IMR-90 (cell line): Measurements from ENCODE around the gene SEL1L2. TPM values are rescaled to one million over a fixed set of nuclear protein-coding genes. Genes with fewer than 3 reads are reported as not detected.

Experiments
- ATAC-seq: fragments of 200-7000 bp; cut with Tn5 transposase; 2 replicates; pipeline ENCODE4 v1.9.1; 2020; ENCODE audit warnings: low read depth, mild to moderate bottlenecking, moderate library complexity
- BruUV-seq: library from RNA; stranded (reverse); fragments of 400-500 nt; replicated peaks from 2 replicates; lab custom pipeline; 2021; lab: Mats Ljungman, UMichigan
- CTCF ChIA-PET: fragments of 300-600 bp; formaldehyde crosslinking; extraction: SDS; loops from one replicate; lab custom pipeline; 2021; ENCODE audit warnings: antibody characterized with exemption; lab: Yijun Ruan, JAX
- POLR2A ChIA-PET: fragments of 300-600 bp; sonication (Branson Sonifier 250); formaldehyde crosslinking; loops from one replicate; lab custom pipeline; 2022; ENCODE audit warnings: antibody characterized with exemption; ENCODE audit not compliant: unreplicated experiment; lab: Charles Lee
- DNase-seq: peaks from one replicate; pipeline ENCODE4 v3.0.0; 2013
- H2AFZ ChIP-seq: replicated peaks from 2 replicates; pipeline ENCODE3; 2013; ENCODE audit warnings: low read length, mild to moderate bottlenecking; ENCODE audit not compliant: poor library complexity
- H2AK5ac ChIP-seq: 2 replicates; pipeline ENCODE4 v1.6.1; 2013; ENCODE audit warnings: low read depth, low read length, inconsistent platforms
- H2AK9ac ChIP-seq: replicated peaks from 2 replicates; pipeline ENCODE3; 2013; ENCODE audit warnings: mild to moderate bottlenecking, low read depth, low read length, moderate library complexity; ENCODE audit not compliant: poor library complexity
- H2BK120ac ChIP-seq: 2 replicates; pipeline ENCODE4 v1.6.1; 2013; ENCODE audit warnings: low read depth, low read length, inconsistent platforms
- H2BK15ac ChIP-seq: 3 replicates; pipeline ENCODE4 v1.6.1; 2013; ENCODE audit warnings: low read depth, low read length, inconsistent platforms
- H2BK20ac ChIP-seq: 2 replicates; pipeline ENCODE4 v1.6.1; 2013; ENCODE audit warnings: low read depth, mild to moderate bottlenecking, inconsistent platforms, low read length, moderate library complexity
- H2BK5ac ChIP-seq: 2 replicates; pipeline ENCODE4 v1.6.1; 2013; ENCODE audit warnings: mild to moderate bottlenecking, low read depth, low read length, inconsistent platforms; ENCODE audit not compliant: poor library complexity, severe bottlenecking
- H3K14ac ChIP-seq: replicated peaks from 2 replicates; pipeline ENCODE4 v1.6.1; 2013; ENCODE audit warnings: low read depth, low read length, inconsistent platforms
- H3K18ac ChIP-seq: 2 replicates; pipeline ENCODE4 v1.6.1; 2013; ENCODE audit warnings: low read depth, low read length, control low read depth
- H3K23ac ChIP-seq: 2 replicates; pipeline ENCODE4 v1.6.1; 2013; ENCODE audit warnings: low read depth, low read length, inconsistent platforms
- H3K27ac ChIP-seq: 2 replicates; pipeline ENCODE4 v1.5.1; 2013; ENCODE audit warnings: mild to moderate bottlenecking, control low read depth, low read length; ENCODE audit not compliant: insufficient read depth
- H3K27me3 ChIP-seq: 2 replicates; pipeline ENCODE4 v1.6.1; 2013; ENCODE audit warnings: low read length; ENCODE audit not compliant: control insufficient read depth, insufficient read depth
- H3K36me3 ChIP-seq: 2 replicates; pipeline ENCODE4 v1.6.1; 2013; ENCODE audit warnings: low read length, mixed read lengths; ENCODE audit not compliant: control insufficient read depth, insufficient read depth
- H3K4ac ChIP-seq: 2 replicates; pipeline ENCODE4 v1.6.1; 2013; ENCODE audit warnings: low read depth, low read length, inconsistent platforms
- H3K4me1 ChIP-seq: 2 replicates; pipeline ENCODE4 v1.6.1; 2013; ENCODE audit warnings: low read length, mixed read lengths; ENCODE audit not compliant: control insufficient read depth, insufficient read depth
- H3K4me2 ChIP-seq: 2 replicates; pipeline ENCODE4 v1.6.1; 2013; ENCODE audit warnings: low read depth, mild to moderate bottlenecking, control low read depth, low read length, moderate library complexity
- H3K4me3 ChIP-seq: 2 replicates; pipeline ENCODE4 v1.5.1; 2013; ENCODE audit warnings: low read depth, mild to moderate bottlenecking, control low read depth, low read length, moderate library complexity; ENCODE audit not compliant: insufficient read depth
- H3K56ac ChIP-seq: 2 replicates; pipeline ENCODE4 v1.6.1; 2013; ENCODE audit warnings: low read length, inconsistent platforms; ENCODE audit not compliant: insufficient read depth; ENCODE audit errors: extremely low read depth
- H3K79me1 ChIP-seq, 2 experiments: 2 replicates each; pipeline ENCODE4 v1.6.1; 2013; ENCODE audit warnings: low read length in 2 of 2, inconsistent platforms in 1 of 2, low read depth in 1 of 2
- H3K9ac ChIP-seq: 2 replicates; pipeline ENCODE4 v1.6.1; 2013; ENCODE audit warnings: low read depth, low read length, control low read depth
- H3K9me1 ChIP-seq: 2 replicates; pipeline ENCODE4 v1.6.1; 2013; ENCODE audit warnings: low read length, inconsistent platforms; ENCODE audit not compliant: insufficient read depth
- H3K9me3 ChIP-seq: 2 replicates; pipeline ENCODE4 v1.6.1; 2013; ENCODE audit warnings: low read length; ENCODE audit not compliant: control insufficient read depth, insufficient read depth
- H4K20me1 ChIP-seq: 2 replicates; pipeline ENCODE4 v1.6.1; 2013; ENCODE audit warnings: low read length, inconsistent platforms; ENCODE audit not compliant: insufficient read depth
- H4K5ac ChIP-seq: 2 replicates; pipeline ENCODE4 v1.6.1; 2013; ENCODE audit warnings: mild to moderate bottlenecking, low read depth, low read length, control low read depth
- H4K8ac ChIP-seq, 2 experiments: 2 replicates each; pipeline ENCODE4 v1.6.1; 2013; ENCODE audit warnings: low read depth in 2 of 2, low read length in 2 of 2, control low read depth in 1 of 2, inconsistent platforms in 1 of 2
- H4K91ac ChIP-seq: 2 replicates; pipeline ENCODE4 v1.6.1; 2013; ENCODE audit warnings: low read depth, low read length, inconsistent platforms; ENCODE audit not compliant: insufficient read depth
- BHLHE40 ChIP-seq: fragments of 150-350 bp; IDR thresholded peaks from 2 replicates; pipeline ENCODE4 v1.6.1; 2016; ENCODE audit warnings: mild to moderate bottlenecking, low read depth, low read length
- CEBPB ChIP-seq: IDR thresholded peaks from 2 replicates; pipeline ENCODE4 v1.6.1; 2012; ENCODE audit warnings: low read depth, low read length, improper control_type of control experiment
- CHD1 ChIP-seq: IDR thresholded peaks from 2 replicates; pipeline ENCODE4 v1.6.1; 2012; ENCODE audit warnings: low read depth, low read length, improper control_type of control experiment
- CTCF ChIP-seq: conservative IDR thresholded peaks from 2 replicates; pipeline ENCODE4 v1.5.1; 2012; ENCODE audit warnings: mild to moderate bottlenecking, low read depth, low read length, improper control_type of control experiment
- ELK1 ChIP-seq: fragments of 150-350 bp; IDR thresholded peaks from 2 replicates; pipeline ENCODE4 v1.6.1; 2016; ENCODE audit warnings: low read depth, mild to moderate bottlenecking, low read length, moderate library complexity, borderline replicate concordance
- FOS ChIP-seq: fragments of 150-350 bp; IDR thresholded peaks from 2 replicates; pipeline ENCODE4 v1.6.1; 2016; ENCODE audit warnings: low read depth, low read length
- MAFK ChIP-seq: IDR thresholded peaks from 2 replicates; pipeline ENCODE4 v1.6.1; 2012; ENCODE audit warnings: low read depth, low read length, improper control_type of control experiment
- MAZ ChIP-seq: IDR thresholded peaks from 2 replicates; pipeline ENCODE4 v1.6.1; 2012; ENCODE audit warnings: low read depth, mild to moderate bottlenecking, low read length, improper control_type of control experiment, moderate library complexity, borderline replicate concordance
- MXI1 ChIP-seq: IDR thresholded peaks from 2 replicates; pipeline ENCODE4 v1.6.1; 2012; ENCODE audit warnings: low read depth, mild to moderate bottlenecking, low read length, moderate library complexity, borderline replicate concordance
- NFE2L2 ChIP-seq: fragments of 150-350 bp; IDR thresholded peaks from 2 replicates; pipeline ENCODE4 v1.6.1; 2016; ENCODE audit warnings: low read depth, mild to moderate bottlenecking, low read length
- POLR2A ChIP-seq: IDR thresholded peaks from 2 replicates; pipeline ENCODE4 v1.6.1; 2012; ENCODE audit warnings: mild to moderate bottlenecking, low read depth, low read length
- RAD21 ChIP-seq: IDR thresholded peaks from 2 replicates; pipeline ENCODE4 v1.6.1; 2012; ENCODE audit warnings: low read length, improper control_type of control experiment
- RCOR1 ChIP-seq: IDR thresholded peaks from 2 replicates; pipeline ENCODE4 v1.6.1; 2012; ENCODE audit warnings: mild to moderate bottlenecking, low read length, improper control_type of control experiment; ENCODE audit not compliant: insufficient replicate concordance
- RFX5 ChIP-seq: IDR thresholded peaks from 2 replicates; pipeline ENCODE4 v1.8.0; 2012; ENCODE audit warnings: low read depth, mild to moderate bottlenecking, low read length, moderate library complexity
- SMC3 ChIP-seq: fragments of 150-350 bp; IDR thresholded peaks from 2 replicates; pipeline ENCODE4 v1.6.1; 2016; ENCODE audit warnings: low read depth, mild to moderate bottlenecking, antibody characterized with exemption, low read length, moderate library complexity
- USF2 ChIP-seq: fragments of 150-350 bp; IDR thresholded peaks from 2 replicates; pipeline ENCODE4 v1.6.1; 2017; ENCODE audit warnings: mild to moderate bottlenecking, antibody characterized with exemption, low read length, low read depth
- WGBS, 2 experiments: methylation state at CpG; one replicate each; pipeline versions ENCODE4 v1.1.5 to v1.1.7; 2013; ENCODE audit warnings: missing lambda C conversion rate in 2 of 2; ENCODE audit not compliant: insufficient read length in 1 of 2; ENCODE audit errors: extremely low coverage in 2 of 2; 5-methylcytosine and 5-hydroxymethylcytosine counted together
- dilution Hi-C: fragments of 300-500 bp; cut with HindIII; formaldehyde crosslinking; loops from one replicate; pipeline ENCODE4 v1.14.3; 2018; ENCODE audit warnings: low sequenced_read_pairs; ENCODE audit not compliant: unreplicated experiment
- in situ Hi-C: fragments of 300-500 bp; cut with MboI; formaldehyde crosslinking; loops from 3 replicates; pipeline ENCODE4 v1.14.3; 2019; ENCODE audit warnings: low sequenced_read_pairs, inconsistent platforms, mixed read lengths
- intact Hi-C: fragments of 100-400 bp; cut with micrococcal nuclease; formaldehyde crosslinking; loops from 2 replicates; pipeline ENCODE4 v1.10.0; 2022
- polyA plus RNA-seq, 3 experiments: library from polyadenylated mRNA; depleted of rRNA; stranded (reverse); fragments of >200 nt; gene quantifications; 2 replicates each; pipeline ENCODE4 v1.2.3, GENCODE V29; 2012; ENCODE audit warnings: low replicate concordance in 1 of 3
- total RNA-seq: library from RNA; depleted of rRNA; stranded (reverse); fragments of >200 nt; gene quantifications from 2 replicates; pipeline ENCODE4 v1.2.3, GENCODE V29; 2012

Gene SEL1L2
- total and polyA plus RNA-seq, 2 of the 4 experiments (the other 2 are of a cell fraction) = not detected

- H2AK5ac ChIP-seq = no peak overlapping the region
- H4K91ac ChIP-seq = no peak overlapping the region
- H3K18ac ChIP-seq = no peak overlapping the region
- H3K56ac ChIP-seq = no peak overlapping the region
- H2BK120ac ChIP-seq = no peak overlapping the region
- in situ Hi-C loops = no loop called here
- no peak for DNase-seq
- H3K36me3 ChIP-seq = no peaks in the 10 kb centered on the region
- H3K9ac ChIP-seq = no peak overlapping the region
- intact Hi-C loops = no loop called here
- dilution Hi-C loops = no loop called here
- H3K9me1 ChIP-seq = no peaks in the 10 kb centered on the region
- POLR2A ChIA-PET = no interaction called here
- no peak overlapping the region for H2BK5ac ChIP-seq
- no peak overlapping the region for H2AFZ ChIP-seq
- no peaks in the 10 kb centered on the region for H4K20me1 ChIP-seq
- no peak overlapping the region for H4K5ac ChIP-seq
- H3K4ac ChIP-seq = no peak overlapping the region
- no peak overlapping the region for H3K4me2 ChIP-seq
- no TSS peak for BruUV-seq
- H2BK15ac ChIP-seq = no peak overlapping the region
- no peak overlapping the region for H2BK20ac ChIP-seq
- no peak overlapping the region for H4K8ac ChIP-seq
- no CpG with 5 or more reads among the region's 5 CpGs for WGBS, 2 experiments
- H3K79me1 ChIP-seq = no peaks in the 10 kb centered on the region
- no peak; the same call in 1 of the 2 replicates for TF ChIP-seq CEBPB
- no peak for TF ChIP-seq POLR2A
- no peak for TF ChIP-seq CHD1
- no peak for TF ChIP-seq NFE2L2
- TF ChIP-seq RFX5 = no peak
- TF ChIP-seq MAFK = no peak
- no peak for TF ChIP-seq ELK1
- no peak for TF ChIP-seq CTCF
- TF ChIP-seq USF2 = no peak
- TF ChIP-seq MAZ = no peak
- TF ChIP-seq SMC3 = no peak
- no peak for TF ChIP-seq RAD21
- no peak for TF ChIP-seq RCOR1
- TF ChIP-seq MXI1 = no peak
- TF ChIP-seq BHLHE40 = no peak
- TF ChIP-seq FOS = no peak
- CTCF ChIA-PET = no interaction called here
- H3K9me3 ChIP-seq = 0 out of 2 replicates have a peak, but pooled peaks cover 1% of the 10 kb centered on the region
- no peak overlapping the region for H3K23ac ChIP-seq
- ATAC-seq = no peak
- no peak overlapping the region for H3K14ac ChIP-seq
- H3K4me1 ChIP-seq = no peaks in the 10 kb centered on the region
- H3K27me3 ChIP-seq = no peaks in the 10 kb centered on the region
- no peak overlapping the region for H3K4me3 ChIP-seq
- no peak overlapping the region for H3K27ac ChIP-seq
- H2AK9ac ChIP-seq = no peak overlapping the region
Observed at GRCh38 chr20:13865791-13866351, 124.5 kb downstream of the SEL1L2 start.
